MCF 10A (cell line): Measurements from ENCODE around the gene STK35. TPM values are rescaled to one million over a fixed set of nuclear protein-coding genes. Genes with fewer than 3 reads are reported as not detected.
"Not testable (repeated sequence)": the region's sequence is repeated elsewhere in the genome, so short reads cannot be mapped to it uniquely, and the experiment has no call there.

Source experiments
- BruUV-seq: library from RNA; stranded (reverse); fragments of 400-500 nt; replicated peaks from 2 replicates; lab custom pipeline; 2021; lab: Mats Ljungman, UMichigan
- CTCF ChIA-PET: fragments of 300-600 bp; sonication (Branson Sonifier 250); formaldehyde crosslinking; extraction: SDS; loops from one replicate; lab custom pipeline; 2021; ENCODE audit warnings: antibody characterized with exemption, inconsistent platforms; lab: Yijun Ruan, JAX
- POLR2A ChIA-PET: fragments of 300-600, 350-650 bp; sonication (Branson Sonifier 250); formaldehyde crosslinking; extraction: SDS; loops from one replicate; lab custom pipeline; 2020; ENCODE audit warnings: antibody characterized with exemption, inconsistent platforms; lab: Yijun Ruan, JAX
- DNase-seq: peaks from one replicate; pipeline ENCODE4 v3.0.0-alpha.2; 2018; ENCODE audit not compliant: unreplicated experiment
- H3K27ac Mint-ChIP-seq: one replicate; pipeline ENCODE4 v1.8.0; 2022; ENCODE audit warnings: mild to moderate bottlenecking, low read depth, mixed read lengths; ENCODE audit not compliant: unreplicated experiment
- H3K27me3 Mint-ChIP-seq: one replicate; pipeline ENCODE4 v1.8.0; 2022; ENCODE audit warnings: mixed read lengths; ENCODE audit not compliant: insufficient read depth, unreplicated experiment
- H3K36me3 Mint-ChIP-seq: one replicate; pipeline ENCODE4 v1.8.0; 2022; ENCODE audit warnings: mild to moderate bottlenecking, moderate library complexity, mixed read lengths; ENCODE audit not compliant: insufficient read depth, unreplicated experiment
- H3K4me1 Mint-ChIP-seq: one replicate; pipeline ENCODE4 v1.8.0; 2022; ENCODE audit warnings: mixed read lengths; ENCODE audit not compliant: insufficient read depth, unreplicated experiment
- H3K4me3 Mint-ChIP-seq: one replicate; pipeline ENCODE4 v1.8.0; 2022; ENCODE audit warnings: mild to moderate bottlenecking, moderate library complexity, mixed read lengths; ENCODE audit not compliant: unreplicated experiment
- H3K9me3 Mint-ChIP-seq: one replicate; pipeline ENCODE4 v1.8.0; 2022; ENCODE audit warnings: mixed read lengths; ENCODE audit not compliant: unreplicated experiment
- CTCF ChIP-seq: fragments of 200-600 bp; IDR thresholded peaks from one replicate; pipeline ENCODE4 v1.8.0; 2022; ENCODE audit warnings: antibody characterized with exemption, mild to moderate bottlenecking; ENCODE audit not compliant: unreplicated experiment
- intact Hi-C: fragments of 100-400 bp; cut with micrococcal nuclease; formaldehyde crosslinking; loops from 2 replicates; pipeline ENCODE4 v1.14.1; 2022
- total RNA-seq: library from RNA; stranded (reverse); gene quantifications from 2 replicates; pipeline ENCODE4 v1.2.3, GENCODE V29; 2022

Gene STK35
- total RNA-seq, 1 experiment from 2014 or later: 18.2 TPM

GRCh38 chr20:2170404-2170803 lies 68.8 kb downstream of the STK35 start:
- no peak for DNase-seq
- Mint-ChIP-seq H3K9me3 (no peaks in the 10 kb centered on the region), H3K4me3 (no peak overlapping the region), H3K27ac (no peak overlapping the region), H3K4me1 (peaks cover 6% of the 10 kb centered on the region), H3K36me3 (no peaks in the 10 kb centered on the region), H3K27me3 (peaks cover 61% of the 10 kb centered on the region)
- intact Hi-C loops: loop anchor here (10.0 kb wide), 1 partner anchor 276 kb away; the partner anchor contains the start of gene SIRPA
- ChIA-PET POLR2A (interaction anchor here (1.5 to 5.1 kb wide), 3 partner anchors 19 to 68 kb away, joined by 3 to 42 read pairs (median 4); partner anchors contain the start of gene STK35), CTCF (interaction anchor here (0.6 to 7.0 kb wide), 11 partner anchors 9 to 402 kb away, joined by 3 to 95 read pairs (median 5); no protein-coding TSS in a partner anchor)
- BruUV-seq: no TSS peak
- TF ChIP-seq CTCF: no peak

- Mint-ChIP-seq H3K4me1 (peaks cover 6% of the 10 kb centered on the region), H3K9me3 (no peaks in the 10 kb centered on the region), H3K27me3 (peaks cover 70% of the 10 kb centered on the region), H3K27ac (no peak overlapping the region), H3K4me3 (no peak overlapping the region), H3K36me3 (no peaks in the 10 kb centered on the region)
- TF ChIP-seq CTCF: no peak
- ChIA-PET POLR2A (interaction anchor here (0.7 to 5.1 kb wide), 4 partner anchors 19 to 69 kb away, joined by 3 to 42 read pairs (median 4); partner anchors contain the start of gene STK35), CTCF (interaction anchor here (0.5 to 7.0 kb wide), 24 partner anchors 9 to 410 kb away, joined by 3 to 95 read pairs (median 5); no protein-coding TSS in a partner anchor)
- no TSS peak for BruUV-seq
- DNase-seq: no peak
- intact Hi-C loops: loop anchor here (10.0 kb wide), 1 partner anchor 277 kb away; the partner anchor contains the start of gene SIRPA
Measured at GRCh38 chr20:2171266-2171790, 69.7 kb downstream of the STK35 start.

GRCh38 chr20:2171840-2172239 lies 70.2 kb downstream of the STK35 start:
- H3K27ac Mint-ChIP-seq, H3K9me3 Mint-ChIP-seq, H3K4me1 Mint-ChIP-seq, H3K36me3 Mint-ChIP-seq, DNase-seq, BruUV-seq, H3K4me3 Mint-ChIP-seq: not testable (repeated sequence)
- H3K27me3 Mint-ChIP-seq: peaks cover 69% of the 10 kb centered on the region
- ChIA-PET POLR2A (interaction anchor here (0.7 to 5.1 kb wide), 6 partner anchors 15 to 408 kb away, joined by 3 to 42 read pairs (median 5); partner anchors contain the start of gene STK35), CTCF (interaction anchor here (0.5 to 7.0 kb wide), 49 partner anchors 8 to 533 kb away, joined by 3 to 95 read pairs (median 7); partner anchors contain the start of gene STK35)
- intact Hi-C loops: loop anchor here (1.0 to 10.0 kb wide), 5 partner anchors 71 to 407 kb away; partner anchors contain the start of genes SIRPA and STK35

- Mint-ChIP-seq H3K9me3 (no peaks in the 10 kb centered on the region), H3K4me1 (peaks cover 6% of the 10 kb centered on the region)
Measured at GRCh38 chr20:2172305-2173175, 70.9 kb downstream of the STK35 start.

More at GRCh38 chr20:2172305-2173175, 70.9 kb downstream of the STK35 start:
- H3K36me3 Mint-ChIP-seq: no peaks in the 10 kb centered on the region
- ChIA-PET POLR2A (interaction anchor here (0.7 to 5.1 kb wide), 10 partner anchors 16 to 408 kb away, joined by 3 to 42 read pairs (median 4); partner anchors contain the start of gene STK35), CTCF (interaction anchor here (0.5 to 7.0 kb wide), 65 partner anchors 9 to 955 kb away, joined by 3 to 95 read pairs (median 5); partner anchors contain the start of gene STK35)
- DNase-seq: peak; percentile 62
- peaks cover 62% of the 10 kb centered on the region for H3K27me3 Mint-ChIP-seq
- peak; percentile 95 for TF ChIP-seq CTCF
- intact Hi-C loops: loop anchor here (1.0 to 10.0 kb wide), 5 partner anchors 71 to 408 kb away; partner anchors contain the start of genes SIRPA and STK35
- BruUV-seq: no TSS peak
- H3K27ac Mint-ChIP-seq: no peak overlapping the region
- no peak overlapping the region for H3K4me3 Mint-ChIP-seq
